Thymus (tissue), 11 donors: ENCODE results near the gene ZCCHC2. TPM values are rescaled to one million over a fixed set of nuclear protein-coding genes. Genes with fewer than 3 reads are reported as not detected.

Experiments used
- DNase-seq, 9 donors: peaks; one replicate each; pipeline ENCODE4 v3.0.0-alpha.2; 2013; ENCODE audit warnings: low spot score in 9 of 9, low read depth in 6 of 9, missing footprints in 1 of 9
- H3K27ac ChIP-seq, 2 donors: one replicate each; pipeline ENCODE4 v1.5.1; 2013; ENCODE audit warnings: control low read depth in 1 of 2, low read depth in 1 of 2, low read length in 1 of 2, mild to moderate bottlenecking in 1 of 2, moderate library complexity in 1 of 2
- H3K27me3 ChIP-seq, 2 donors: one replicate each; pipeline ENCODE4 v1.5.1; 2013; ENCODE audit warnings: low read length in 1 of 2; ENCODE audit not compliant: control insufficient read depth in 2 of 2, insufficient read depth in 1 of 2
- H3K36me3 ChIP-seq, 2 donors: one replicate each; pipeline ENCODE4 v1.5.1; 2013; ENCODE audit warnings: low read length in 1 of 2, mild to moderate bottlenecking in 1 of 2, moderate library complexity in 1 of 2; ENCODE audit not compliant: control insufficient read depth in 2 of 2, insufficient read depth in 2 of 2
- H3K4me1 ChIP-seq, 2 donors: one replicate each; pipeline ENCODE4 v1.5.1; 2013; ENCODE audit warnings: low read length in 2 of 2; ENCODE audit not compliant: control insufficient read depth in 2 of 2, insufficient read depth in 2 of 2
- H3K4me3 ChIP-seq, 2 donors: one replicate each; pipeline ENCODE4 v1.5.1; 2013; ENCODE audit warnings: low read length in 2 of 2, control low read depth in 1 of 2, mild to moderate bottlenecking in 1 of 2
- H3K9me3 ChIP-seq, 2 donors: one replicate each; pipeline ENCODE4 v1.5.1; 2013; ENCODE audit warnings: low read length in 1 of 2, mild to moderate bottlenecking in 1 of 2; ENCODE audit not compliant: control insufficient read depth in 2 of 2, insufficient read depth in 1 of 2
- WGBS: extraction: QIAGEN DNeasy Blood & Tissue Kit; methylation state at CpG from one replicate; pipeline ENCODE4 v1.1.7; 2013; 5-methylcytosine and 5-hydroxymethylcytosine counted together
- polyA plus RNA-seq: library from polyadenylated mRNA; stranded (reverse); fragments of 200-250 nt; gene quantifications from one replicate; pipeline ENCODE4 v1.2.3, GENCODE V29; 2013
- total RNA-seq: library from RNA; stranded (reverse); fragments of 120-200 nt; gene quantifications from one replicate; pipeline ENCODE4 v1.2.4, GENCODE V29; 2013
- donor health status: healthy.

Gene ZCCHC2
- total and polyA plus RNA-seq, 2 donors: 10.7 to 12.8 TPM

GRCh38 chr18:62556397-62556796, 33.6 kb downstream of the ZCCHC2 start:
- H3K27me3 ChIP-seq: no peaks in the 10 kb centered on the region
- peaks cover 28 to 52% of the 10 kb centered on the region in 2 donors for H3K36me3 ChIP-seq
- no peaks in the 10 kb centered on the region for H3K9me3 ChIP-seq
- H3K4me1 ChIP-seq: no peaks in the 10 kb centered on the region
- no peak overlapping the region for H3K27ac ChIP-seq
- no peak for DNase-seq
- 95% methylated on average over 4 of the region's 4 CpGs for WGBS
- H3K4me3 ChIP-seq: no peak overlapping the region

GRCh38 chr18:62558015-62558663, 35.3 kb downstream of the ZCCHC2 start:
- Histone ChIP-seq H3K4me1 (no peaks in the 10 kb centered on the region), H3K4me3 (no peak overlapping the region), H3K27me3 (no peaks in the 10 kb centered on the region), H3K9me3 (no peaks in the 10 kb centered on the region), H3K36me3 (peaks cover 26 to 50% of the 10 kb centered on the region in 2 donors), H3K27ac (no peak overlapping the region)
- 77% methylated on average over 6 of the region's 6 CpGs for WGBS
- no peak for DNase-seq

GRCh38 chr18:62564044-62564443, 41.2 kb downstream of the ZCCHC2 start:
- Histone ChIP-seq H3K27me3 (no peaks in the 10 kb centered on the region), H3K36me3 (peaks cover 21 to 51% of the 10 kb centered on the region in 2 donors), H3K27ac (no peak overlapping the region), H3K4me1 (no peaks in the 10 kb centered on the region), H3K9me3 (no peaks in the 10 kb centered on the region), H3K4me3 (no peak overlapping the region)
- DNase-seq: no peak
- WGBS: 97% methylated on average over 3 of the region's 3 CpGs

- Histone ChIP-seq H3K4me3 (no peak overlapping the region), H3K9me3 (no peaks in the 10 kb centered on the region), H3K27me3 (no peaks in the 10 kb centered on the region), H3K4me1 (no peaks in the 10 kb centered on the region), H3K27ac (no peak overlapping the region), H3K36me3 (peaks cover 22 to 60% of the 10 kb centered on the region in 2 donors)
- WGBS: 71% methylated on average over 5 of the region's 5 CpGs
- peak in 1 of 9 donors; percentile 39 for DNase-seq
Measured at GRCh38 chr18:62566199-62566598, 43.4 kb downstream of the ZCCHC2 start.

- Histone ChIP-seq H3K9me3 (no peaks in the 10 kb centered on the region), H3K36me3 (peaks cover 18 to 61% of the 10 kb centered on the region in 2 donors), H3K27ac (no peak overlapping the region), H3K27me3 (no peaks in the 10 kb centered on the region), H3K4me3 (no peak overlapping the region), H3K4me1 (no peaks in the 10 kb centered on the region)
- WGBS: 98% methylated on average over 4 of the region's 4 CpGs
- no peak for DNase-seq
Measured at GRCh38 chr18:62566818-62567217, 44.0 kb downstream of the ZCCHC2 start.

- Histone ChIP-seq H3K4me1 (no peaks in the 10 kb centered on the region), H3K36me3 (peaks cover 19 to 59% of the 10 kb centered on the region in 2 donors), H3K4me3 (no peak overlapping the region), H3K27me3 (no peaks in the 10 kb centered on the region), H3K27ac (no peak overlapping the region), H3K9me3 (no peaks in the 10 kb centered on the region)
- DNase-seq: no peak
- 98% methylated on average over 4 of the region's 4 CpGs for WGBS
Measured at GRCh38 chr18:62569081-62569655, 46.3 kb downstream of the ZCCHC2 start.

GRCh38 chr18:62571037-62571436, 48.2 kb downstream of the ZCCHC2 start:
- Histone ChIP-seq H3K4me3 (no peak overlapping the region), H3K4me1 (no peaks in the 10 kb centered on the region), H3K36me3 (peaks cover 33 to 62% of the 10 kb centered on the region in 2 donors), H3K27me3 (no peaks in the 10 kb centered on the region), H3K9me3 (no peaks in the 10 kb centered on the region), H3K27ac (no peak overlapping the region)
- DNase-seq: no peak
- 98% methylated on average over 4 of the region's 4 CpGs for WGBS

- peaks cover 28 to 56% of the 10 kb centered on the region in 2 donors for H3K36me3 ChIP-seq
- H3K9me3 ChIP-seq: no peaks in the 10 kb centered on the region
- 97% methylated on average over 3 of the region's 3 CpGs for WGBS
- H3K4me3 ChIP-seq: no peak overlapping the region
- no peak overlapping the region for H3K27ac ChIP-seq
- H3K4me1 ChIP-seq: no peaks in the 10 kb centered on the region
- no peak for DNase-seq
- H3K27me3 ChIP-seq: no peaks in the 10 kb centered on the region
Measured at GRCh38 chr18:62571648-62572047, 48.8 kb downstream of the ZCCHC2 start.

GRCh38 chr18:62572456-62572855, 49.6 kb downstream of the ZCCHC2 start:
- peaks cover 27 to 60% of the 10 kb centered on the region in 2 donors for H3K36me3 ChIP-seq
- H3K27me3 ChIP-seq: no peaks in the 10 kb centered on the region
- no peaks in the 10 kb centered on the region for H3K4me1 ChIP-seq
- 97% methylated on average over 3 of the region's 3 CpGs for WGBS
- no peak for DNase-seq
- no peak overlapping the region for H3K4me3 ChIP-seq
- no peaks in the 10 kb centered on the region for H3K9me3 ChIP-seq
- no peak overlapping the region for H3K27ac ChIP-seq
